H1 (cell line): Measurements from ENCODE around the gene REPS1.

Experiments used
- ATF2 ChIP-seq: IDR thresholded peaks from 2 replicates; pipeline ENCODE4 v1.6.1; 2012; ENCODE audit warnings: low read length, inconsistent platforms
- CEBPB ChIP-seq: IDR thresholded peaks from 2 replicates; pipeline ENCODE4 v1.6.1; 2012; ENCODE audit warnings: low read depth, low read length
- CHD2 ChIP-seq: IDR thresholded peaks from 2 replicates; pipeline ENCODE4 v1.6.1; 2012; ENCODE audit warnings: low read length, improper control_type of control experiment
- CTCF ChIP-seq, 3 experiments: IDR thresholded peaks; 1 replicate in 2 of 3; 2 replicates in 1 of 3; pipeline versions ENCODE4 v1.5.1 to v1.6.1; 2011; ENCODE audit warnings: low read length in 3 of 3, mild to moderate bottlenecking in 3 of 3, inconsistent platforms in 2 of 3, low read depth in 1 of 3, moderate library complexity in 1 of 3; ENCODE audit not compliant: insufficient read depth in 1 of 3; ENCODE audit errors: control extremely low read depth in 1 of 3
- EP300 ChIP-seq, 2 experiments: IDR thresholded peaks; 1 replicate in 1 of 2; 2 replicates in 1 of 2; pipeline ENCODE4 v1.6.1; 2011 to 2012; ENCODE audit warnings: low read depth in 2 of 2, low read length in 2 of 2, mild to moderate bottlenecking in 2 of 2, borderline replicate concordance in 1 of 2, inconsistent platforms in 1 of 2, moderate library complexity in 1 of 2
- HDAC6 ChIP-seq: IDR thresholded peaks from one replicate; pipeline ENCODE4 v1.7.1; 2012; ENCODE audit warnings: low read depth, mild to moderate bottlenecking, inconsistent platforms, low read length, moderate library complexity
- KDM5A ChIP-seq: fragments of 200-600 bp; IDR thresholded peaks from 2 replicates; pipeline ENCODE4 v1.7.1; 2012; ENCODE audit warnings: mild to moderate bottlenecking, low read length, inconsistent platforms, mixed read lengths
- MAX ChIP-seq: IDR thresholded peaks from 2 replicates; pipeline ENCODE4 v1.6.1; 2012; ENCODE audit warnings: inconsistent platforms
- POLR2A ChIP-seq, 2 experiments: IDR thresholded peaks; 1 replicate in 1 of 2; 2 replicates in 1 of 2; pipeline ENCODE4 v1.6.1; 2011; ENCODE audit warnings: low read depth in 2 of 2, low read length in 2 of 2, mild to moderate bottlenecking in 2 of 2; ENCODE audit errors: control extremely low read depth in 1 of 2
- SP1 ChIP-seq: IDR thresholded peaks from 2 replicates; pipeline ENCODE4 v1.6.1; 2011; ENCODE audit warnings: low read depth, low read length
- USF2 ChIP-seq: IDR thresholded peaks from 2 replicates; pipeline ENCODE4 v1.6.1; 2011; ENCODE audit warnings: low read length, improper control_type of control experiment

- TF ChIP-seq HDAC6 (no peak), CTCF (IDR thresholded peaks at IDR 0.05; ENCODE audit: control extremely low read depth in 1 of 3, insufficient read depth in 1 of 3, low read depth in 1 of 3, low read length in 3 of 3) (peak; percentile 26 to 47 (median 40); a peak in 3 of 4 replicates), SP1 (no peak), EP300 (IDR thresholded peaks at IDR 0.05; ENCODE audit: borderline replicate concordance in 1 of 2, low read depth in 2 of 2, low read length in 2 of 2) (no peak), KDM5A (no peak), CHD2 (no peak), POLR2A (IDR thresholded peaks at IDR 0.05; ENCODE audit: control extremely low read depth in 1 of 2, low read depth in 2 of 2, low read length in 2 of 2) (no peak), USF2 (no peak), MAX (no peak), ATF2 (no peak), CEBPB (no peak)
Measured at GRCh38 chr6:138945354-138945753, 42.7 kb downstream of the REPS1 start.
